H9 (cell line): ENCODE data around the gene TAS2R40. TPM values are rescaled to one million over a fixed set of nuclear protein-coding genes. Genes with fewer than 3 reads are reported as not detected.

ENCODE experiments used
- DNase-seq: peaks from one replicate; pipeline ENCODE4 v3.0.0-alpha.2; 2017
- H2AFZ ChIP-seq: one replicate; pipeline ENCODE4 v1.6.1; 2013; ENCODE audit warnings: mild to moderate bottlenecking, low read length, control low read depth, moderate library complexity
- H2AK5ac ChIP-seq: 2 replicates; pipeline ENCODE4 v1.6.1; 2013; ENCODE audit warnings: low read length, control low read depth, mixed read lengths; ENCODE audit not compliant: insufficient read length
- H2BK120ac ChIP-seq: one replicate; pipeline ENCODE4 v1.6.1; 2013; ENCODE audit warnings: low read depth, mild to moderate bottlenecking, low read length, control low read depth, inconsistent platforms; ENCODE audit not compliant: poor library complexity, severe bottlenecking
- H2BK12ac ChIP-seq: 2 replicates; pipeline ENCODE4 v1.6.1; 2013; ENCODE audit warnings: low read length, control low read depth, mixed read lengths, low read depth; ENCODE audit not compliant: insufficient read length
- H2BK15ac ChIP-seq: 2 replicates; pipeline ENCODE4 v1.6.1; 2013; ENCODE audit warnings: low read depth, low read length, control low read depth
- H2BK20ac ChIP-seq: one replicate; pipeline ENCODE4 v1.6.1; 2013; ENCODE audit warnings: low read depth, mild to moderate bottlenecking, low read length, control low read depth, inconsistent platforms; ENCODE audit not compliant: poor library complexity, severe bottlenecking
- H2BK5ac ChIP-seq: 2 replicates; pipeline ENCODE4 v1.6.1; 2013; ENCODE audit warnings: low read length, control low read depth, mixed read lengths; ENCODE audit not compliant: insufficient read length
- H3K14ac ChIP-seq: 2 replicates; pipeline ENCODE4 v1.6.1; 2013; ENCODE audit warnings: low read length, control low read depth; ENCODE audit not compliant: insufficient read depth
- H3K18ac ChIP-seq: 2 replicates; pipeline ENCODE4 v1.6.1; 2013; ENCODE audit warnings: low read depth, mild to moderate bottlenecking, mixed read lengths, low read length, control low read depth; ENCODE audit not compliant: insufficient read length
- H3K23ac ChIP-seq: 2 replicates; pipeline ENCODE4 v1.6.1; 2013; ENCODE audit warnings: low read length, control low read depth, mixed read lengths, low read depth; ENCODE audit not compliant: insufficient read length
- H3K23me2 ChIP-seq: 2 replicates; pipeline ENCODE4 v1.6.1; 2013; ENCODE audit warnings: low read depth, mild to moderate bottlenecking, mixed read lengths, low read length, control low read depth; ENCODE audit not compliant: insufficient read length, poor library complexity, severe bottlenecking
- H3K27ac ChIP-seq: 2 replicates; pipeline ENCODE4 v1.5.1; 2013; ENCODE audit warnings: low read length, control low read depth, mixed read lengths, low read depth; ENCODE audit not compliant: insufficient read length
- H3K27me3 ChIP-seq: 2 replicates; pipeline ENCODE4 v1.6.1; 2013; ENCODE audit warnings: low read length, control low read depth, inconsistent platforms; ENCODE audit not compliant: insufficient read depth
- H3K4ac ChIP-seq: 2 replicates; pipeline ENCODE4 v1.6.1; 2013; ENCODE audit warnings: low read depth, mild to moderate bottlenecking, control low read depth, inconsistent platforms, low read length, moderate library complexity
- H3K4me1 ChIP-seq: 2 replicates; pipeline ENCODE4 v1.6.1; 2013; ENCODE audit warnings: low read length, control low read depth, inconsistent platforms; ENCODE audit not compliant: insufficient read depth
- H3K4me2 ChIP-seq: 2 replicates; pipeline ENCODE4 v1.6.1; 2013; ENCODE audit warnings: low read length, control low read depth, mixed read lengths; ENCODE audit not compliant: insufficient read length, insufficient read depth
- H3K56ac ChIP-seq: 2 replicates; pipeline ENCODE4 v1.6.1; 2013; ENCODE audit warnings: low read depth, mild to moderate bottlenecking, mixed read lengths, low read length, control low read depth; ENCODE audit not compliant: insufficient read length
- H3K79me1 ChIP-seq: 2 replicates; pipeline ENCODE4 v1.6.1; 2013; ENCODE audit warnings: low read depth, mild to moderate bottlenecking, moderate library complexity, low read length, control low read depth, inconsistent platforms; ENCODE audit not compliant: insufficient read depth, poor library complexity, severe bottlenecking
- H3K79me2 ChIP-seq: 2 replicates; pipeline ENCODE4 v1.6.1; 2013; ENCODE audit warnings: low read length, control low read depth, inconsistent platforms; ENCODE audit not compliant: insufficient read depth
- H3K9ac ChIP-seq: 2 replicates; pipeline ENCODE4 v1.6.1; 2013; ENCODE audit warnings: low read length, control low read depth, mixed read lengths; ENCODE audit not compliant: insufficient read length; ENCODE audit errors: extremely low read depth
- H3K9me3 ChIP-seq: one replicate; pipeline ENCODE4 v1.6.1; 2013; ENCODE audit warnings: low read depth, low read length, inconsistent platforms; ENCODE audit not compliant: control insufficient read depth
- H3T11ph ChIP-seq: one replicate; pipeline ENCODE4 v1.6.1; 2013; ENCODE audit warnings: mild to moderate bottlenecking, low read length, control low read depth, inconsistent platforms
- H4K20me1 ChIP-seq: one replicate; pipeline ENCODE4 v1.6.1; 2013; ENCODE audit not compliant: control insufficient read depth, insufficient read length, insufficient read depth
- H4K5ac ChIP-seq: 2 replicates; pipeline ENCODE4 v1.6.1; 2013; ENCODE audit warnings: low read depth, mild to moderate bottlenecking, mixed read lengths, low read length, control low read depth; ENCODE audit not compliant: insufficient read length
- H4K8ac ChIP-seq: replicated peaks from 2 replicates; pipeline ENCODE4 v1.6.1; 2013; ENCODE audit warnings: low read length, control low read depth, mixed read lengths, low read depth; ENCODE audit not compliant: insufficient read length
- H4K91ac ChIP-seq: 2 replicates; pipeline ENCODE4 v1.6.1; 2013; ENCODE audit warnings: low read depth, mild to moderate bottlenecking, moderate library complexity, mixed read lengths, low read length, control low read depth; ENCODE audit not compliant: insufficient read length
- H3K27ac Mint-ChIP-seq, 3 experiments: 2 replicates in 2 of 3; 3 replicates in 1 of 3; pipeline ENCODE4 v1.8.0; 2020 to 2021; ENCODE audit warnings: mixed read lengths in 3 of 3, mild to moderate bottlenecking in 1 of 3, moderate library complexity in 1 of 3
- H3K27me3 Mint-ChIP-seq: 2 replicates; pipeline ENCODE4 v1.8.0; 2021; ENCODE audit warnings: low read depth, mild to moderate bottlenecking, moderate library complexity, mixed read lengths
- H3K36me3 Mint-ChIP-seq, 3 experiments: 2 replicates in 2 of 3; 3 replicates in 1 of 3; pipeline ENCODE4 v1.8.0; 2020 to 2021; ENCODE audit warnings: low read depth in 3 of 3, mixed read lengths in 3 of 3; ENCODE audit not compliant: insufficient read depth in 1 of 3
- H3K4me1 Mint-ChIP-seq, 2 experiments: 2 replicates each; pipeline ENCODE4 v1.8.0; 2020; ENCODE audit warnings: mixed read lengths in 2 of 2
- H3K4me3 Mint-ChIP-seq, 2 experiments: 2 replicates in 1 of 2; 3 replicates in 1 of 2; pipeline ENCODE4 v1.8.0; 2020 to 2021; ENCODE audit warnings: mild to moderate bottlenecking in 2 of 2, mixed read lengths in 2 of 2, moderate library complexity in 1 of 2
- H3K9me3 Mint-ChIP-seq, 2 experiments: 2 replicates in 1 of 2; 3 replicates in 1 of 2; pipeline ENCODE4 v1.8.0; 2020; ENCODE audit warnings: mild to moderate bottlenecking in 2 of 2, mixed read lengths in 2 of 2, moderate library complexity in 1 of 2
- WGBS: extraction: QIAGEN DNeasy Blood & Tissue Kit; methylation state at CpG from one replicate; pipeline ENCODE4 v1.1.7; 2013; ENCODE audit warnings: missing lambda C conversion rate, low lambda C conversion rate, mixed read lengths; ENCODE audit not compliant: insufficient read length; ENCODE audit errors: extremely low coverage; 5-methylcytosine and 5-hydroxymethylcytosine counted together
- total RNA-seq: library from RNA; stranded (reverse); gene quantifications from 2 replicates; pipeline ENCODE4 v1.2.1, GENCODE V29; 2021
- TF ChIP-seq, protein P1 (sequence below): fragments of 200-600 bp; sonication (generic); conservative IDR thresholded peaks from 3 replicates; pipeline ENCODE4 v1.8.0; 2021; ENCODE audit warnings: antibody characterized with exemption, mild to moderate bottlenecking

The TAS2R40 gene
- total RNA-seq, 1 experiment from 2014 or later, result not detected

DNA sequence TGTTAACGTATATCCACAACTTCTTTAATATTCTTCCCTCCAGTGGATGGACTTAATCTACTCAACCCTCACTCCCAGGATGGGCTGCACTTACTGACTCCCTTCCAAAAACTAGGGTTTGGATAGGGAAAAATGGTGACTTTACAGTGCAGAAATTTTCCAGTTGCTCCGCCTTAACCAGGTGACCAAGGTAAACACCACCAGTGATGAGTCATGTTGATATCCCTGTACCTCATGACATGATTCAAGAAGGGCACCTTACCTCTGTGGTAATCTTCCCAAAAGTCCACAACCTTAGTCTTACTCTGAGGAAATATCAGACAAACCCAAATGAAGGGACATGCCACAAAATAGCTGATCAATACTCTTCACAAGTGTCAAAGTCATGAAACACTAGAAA is 37.9 kb downstream of the TAS2R40 start:
- no peak overlapping the region for H3K9ac ChIP-seq
- no peak overlapping the region for H2BK5ac ChIP-seq
- H4K5ac ChIP-seq, result no peak overlapping the region
- H3K36me3 Mint-ChIP-seq, result no peaks in the 10 kb centered on the region; a peak in 3 of 7 replicates
- no CpG with 5 or more reads among the region's 2 CpGs for WGBS
- H3K27me3 ChIP-seq, result no peaks in the 10 kb centered on the region
- no peak overlapping the region for H2BK12ac ChIP-seq
- H3K4ac ChIP-seq, result no peak overlapping the region
- no peaks in the 10 kb centered on the region; the same call in 1 of the 2 replicates for H3K4me1 ChIP-seq
- peaks cover 10 to 13% of the 10 kb centered on the region in 2 experiments for H3K4me1 Mint-ChIP-seq
- peaks cover 10% of the 10 kb centered on the region for H3K23me2 ChIP-seq
- no peaks in the 10 kb centered on the region for H3K79me1 ChIP-seq
- no peak overlapping the region for H3K4me2 ChIP-seq
- TF ChIP-seq, protein P1, sequence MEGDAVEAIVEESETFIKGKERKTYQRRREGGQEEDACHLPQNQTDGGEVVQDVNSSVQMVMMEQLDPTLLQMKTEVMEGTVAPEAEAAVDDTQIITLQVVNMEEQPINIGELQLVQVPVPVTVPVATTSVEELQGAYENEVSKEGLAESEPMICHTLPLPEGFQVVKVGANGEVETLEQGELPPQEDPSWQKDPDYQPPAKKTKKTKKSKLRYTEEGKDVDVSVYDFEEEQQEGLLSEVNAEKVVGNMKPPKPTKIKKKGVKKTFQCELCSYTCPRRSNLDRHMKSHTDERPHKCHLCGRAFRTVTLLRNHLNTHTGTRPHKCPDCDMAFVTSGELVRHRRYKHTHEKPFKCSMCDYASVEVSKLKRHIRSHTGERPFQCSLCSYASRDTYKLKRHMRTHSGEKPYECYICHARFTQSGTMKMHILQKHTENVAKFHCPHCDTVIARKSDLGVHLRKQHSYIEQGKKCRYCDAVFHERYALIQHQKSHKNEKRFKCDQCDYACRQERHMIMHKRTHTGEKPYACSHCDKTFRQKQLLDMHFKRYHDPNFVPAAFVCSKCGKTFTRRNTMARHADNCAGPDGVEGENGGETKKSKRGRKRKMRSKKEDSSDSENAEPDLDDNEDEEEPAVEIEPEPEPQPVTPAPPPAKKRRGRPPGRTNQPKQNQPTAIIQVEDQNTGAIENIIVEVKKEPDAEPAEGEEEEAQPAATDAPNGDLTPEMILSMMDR, result no peak
- H3K27ac ChIP-seq, result no peak overlapping the region
- no peaks in the 10 kb centered on the region for H3K79me2 ChIP-seq
- no peak overlapping the region for H3K4me3 Mint-ChIP-seq
- H3K9me3 Mint-ChIP-seq, result peaks cover 0 to 2% of the 10 kb centered on the region in 2 experiments; a peak in 1 of 5 replicates
- H3K56ac ChIP-seq, result no peak overlapping the region
- no peaks in the 10 kb centered on the region for H4K20me1 ChIP-seq
- no peak overlapping the region for H3K27ac Mint-ChIP-seq
- no peak overlapping the region for H2BK15ac ChIP-seq
- H2AK5ac ChIP-seq, result no peak overlapping the region
- no peak overlapping the region for H4K91ac ChIP-seq
- H3K14ac ChIP-seq, result no peak overlapping the region
- H3K27me3 Mint-ChIP-seq, result peaks cover 14% of the 10 kb centered on the region
- H2BK20ac ChIP-seq, result no peak overlapping the region
- H3K18ac ChIP-seq, result no peak overlapping the region
- H3K23ac ChIP-seq, result no peak overlapping the region
- H2AFZ ChIP-seq, result no peak overlapping the region
- no peak for DNase-seq
- no peak overlapping the region for H4K8ac ChIP-seq
- H3K9me3 ChIP-seq, result no peaks in the 10 kb centered on the region
- H2BK120ac ChIP-seq, result no peak overlapping the region
- no peak overlapping the region for H3T11ph ChIP-seq
